ENCODE measurements around the gene MYRF. TPM values are rescaled to one million over a fixed set of nuclear protein-coding genes. Genes with fewer than 3 reads are reported as not detected.

The MYRF gene
- total RNA-seq, 1 experiment from 2014 or later = 15.3 TPM

DNA sequence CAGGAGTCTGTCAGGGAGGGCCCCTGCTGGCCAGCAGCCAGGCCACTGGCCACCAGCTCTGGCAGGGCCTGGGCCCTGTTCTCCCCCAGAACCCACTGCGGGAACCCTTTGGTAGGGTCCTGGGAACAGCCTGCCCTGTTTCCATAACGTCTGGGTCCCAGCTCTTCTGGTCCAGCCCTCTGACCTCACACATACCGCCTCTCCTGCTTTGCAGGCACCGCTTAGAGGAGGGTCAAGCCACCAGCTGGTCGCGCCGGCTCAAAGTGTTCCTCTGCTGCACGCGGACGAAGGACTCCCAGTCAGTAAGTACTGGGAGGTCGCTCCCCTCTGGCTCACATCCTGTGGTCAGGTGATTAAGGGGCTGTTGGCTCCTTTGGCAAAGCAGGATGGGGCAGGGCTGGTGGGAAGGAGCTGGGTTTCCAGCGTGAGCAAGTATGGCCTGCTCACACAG, 26.6 kb upstream of the MYRF start:
- H3K79me2 ChIP-seq (ENCODE audit: low read depth) = no peaks in the 10 kb centered on the region
- H3K4me2 ChIP-seq = no peak overlapping the region
- H3K9me2 ChIP-seq (ENCODE audit: insufficient read depth) = no peaks in the 10 kb centered on the region
- H3K9me3 ChIP-seq (ENCODE audit: insufficient read depth, low read depth) = no peaks in the 10 kb centered on the region
- intact Hi-C loops (cut with micrococcal nuclease; ENCODE audit: unreplicated experiment) = no loop called here
- peaks cover 20% of the 10 kb centered on the region for H3F3A ChIP-seq (ENCODE audit: insufficient read depth, low read depth)
- ChIA-PET CTCF (interaction anchor here (0.5 kb wide), 1 partner anchor 535 kb away, joined by 3 read pairs; no protein-coding TSS in a partner anchor), POLR2A (ENCODE audit: unreplicated experiment) (no interaction called here)
- DNase-seq = no peak
- no peak overlapping the region for H2AFZ ChIP-seq
- no TSS peak for BruUV-seq (replicated peaks)
- no peak overlapping the region for H3K27ac ChIP-seq
- TF ChIP-seq, protein P1, sequence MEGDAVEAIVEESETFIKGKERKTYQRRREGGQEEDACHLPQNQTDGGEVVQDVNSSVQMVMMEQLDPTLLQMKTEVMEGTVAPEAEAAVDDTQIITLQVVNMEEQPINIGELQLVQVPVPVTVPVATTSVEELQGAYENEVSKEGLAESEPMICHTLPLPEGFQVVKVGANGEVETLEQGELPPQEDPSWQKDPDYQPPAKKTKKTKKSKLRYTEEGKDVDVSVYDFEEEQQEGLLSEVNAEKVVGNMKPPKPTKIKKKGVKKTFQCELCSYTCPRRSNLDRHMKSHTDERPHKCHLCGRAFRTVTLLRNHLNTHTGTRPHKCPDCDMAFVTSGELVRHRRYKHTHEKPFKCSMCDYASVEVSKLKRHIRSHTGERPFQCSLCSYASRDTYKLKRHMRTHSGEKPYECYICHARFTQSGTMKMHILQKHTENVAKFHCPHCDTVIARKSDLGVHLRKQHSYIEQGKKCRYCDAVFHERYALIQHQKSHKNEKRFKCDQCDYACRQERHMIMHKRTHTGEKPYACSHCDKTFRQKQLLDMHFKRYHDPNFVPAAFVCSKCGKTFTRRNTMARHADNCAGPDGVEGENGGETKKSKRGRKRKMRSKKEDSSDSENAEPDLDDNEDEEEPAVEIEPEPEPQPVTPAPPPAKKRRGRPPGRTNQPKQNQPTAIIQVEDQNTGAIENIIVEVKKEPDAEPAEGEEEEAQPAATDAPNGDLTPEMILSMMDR (conservative IDR thresholded peaks at IDR 0.05) = no peak
- no peak for TF ChIP-seq EZH2 (IDR thresholded peaks at IDR 0.05; ENCODE audit: low read depth)
- peaks cover 38% of the 10 kb centered on the region for H3K4me1 ChIP-seq (replicated peaks; ENCODE audit: insufficient read depth)
- H3K27me3 ChIP-seq (ENCODE audit: insufficient read depth, low read depth) = no peaks in the 10 kb centered on the region
- no peaks in the 10 kb centered on the region for H4K20me1 ChIP-seq (ENCODE audit: insufficient read depth)
- no peaks in the 10 kb centered on the region for H3K36me3 ChIP-seq (ENCODE audit: low read depth)
- no peak overlapping the region for H3K4me3 ChIP-seq

DNA sequence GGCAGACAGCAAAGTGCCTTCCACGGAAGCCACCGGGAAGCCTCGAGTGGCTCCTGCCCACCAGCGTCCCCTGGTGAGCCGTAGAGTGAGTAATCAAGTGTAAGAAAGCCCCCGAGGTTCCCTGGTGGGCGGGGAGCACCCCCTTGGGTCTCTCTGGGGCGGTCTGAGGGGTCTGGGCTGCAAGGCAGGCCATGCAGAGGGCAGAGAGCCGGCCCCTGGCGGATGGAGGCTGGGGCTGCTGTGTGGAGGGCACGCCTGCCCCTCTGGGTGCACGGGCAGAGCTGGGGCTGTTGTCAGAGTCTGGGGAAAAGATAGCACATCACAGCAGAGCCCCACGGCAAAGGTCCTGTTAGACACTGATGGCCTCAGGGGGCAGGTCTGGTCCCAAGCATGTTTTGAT, 25.7 kb upstream of the MYRF start:
- no peak overlapping the region for H3K4me2 ChIP-seq
- DNase-seq = no peak
- H2AFZ ChIP-seq = no peak overlapping the region
- H3K4me3 ChIP-seq = no peak overlapping the region
- ChIA-PET CTCF (no interaction called here), POLR2A (ENCODE audit: unreplicated experiment) (no interaction called here)
- BruUV-seq (replicated peaks) = no TSS peak
- TF ChIP-seq, protein P1 (conservative IDR thresholded peaks at IDR 0.05) = no peak
- no peak for TF ChIP-seq EZH2 (IDR thresholded peaks at IDR 0.05; ENCODE audit: low read depth)
- intact Hi-C loops (cut with micrococcal nuclease; ENCODE audit: unreplicated experiment) = no loop called here
- H3K79me2 ChIP-seq (ENCODE audit: low read depth) = no peaks in the 10 kb centered on the region
- H3K36me3 ChIP-seq (ENCODE audit: low read depth) = no peaks in the 10 kb centered on the region
- peaks cover 48% of the 10 kb centered on the region for H3K4me1 ChIP-seq (replicated peaks; ENCODE audit: insufficient read depth)
- no peak overlapping the region for H3K27ac ChIP-seq
- H4K20me1 ChIP-seq (ENCODE audit: insufficient read depth) = no peaks in the 10 kb centered on the region
- H3K9me2 ChIP-seq (ENCODE audit: insufficient read depth) = no peaks in the 10 kb centered on the region
- peaks cover 25% of the 10 kb centered on the region for H3F3A ChIP-seq (ENCODE audit: insufficient read depth, low read depth)
- no peaks in the 10 kb centered on the region for H3K9me3 ChIP-seq (ENCODE audit: insufficient read depth, low read depth)
- no peaks in the 10 kb centered on the region for H3K27me3 ChIP-seq (ENCODE audit: insufficient read depth, low read depth)

DNA sequence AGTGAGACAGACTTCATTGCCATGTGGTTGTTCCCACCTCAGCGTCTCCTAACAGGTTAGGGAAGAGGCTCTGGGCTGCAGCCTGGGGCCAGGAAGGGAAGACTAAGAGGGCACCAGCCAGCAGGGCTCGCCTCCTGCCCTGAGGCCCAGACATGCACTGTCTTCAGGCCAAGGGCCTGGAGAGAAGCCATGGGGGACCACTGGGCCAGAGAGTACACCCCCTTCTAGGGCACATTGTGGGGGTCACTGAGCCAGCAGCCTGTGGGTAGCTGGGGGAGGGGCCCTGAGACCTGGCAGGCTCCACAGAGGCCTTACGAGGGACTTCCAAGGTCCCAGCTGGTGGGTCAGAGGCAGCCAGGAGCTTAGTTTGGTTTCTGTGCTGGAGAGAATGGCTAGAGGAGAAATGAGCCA, 25.0 kb upstream of the MYRF start:
- H3K9me2 ChIP-seq (ENCODE audit: insufficient read depth) = no peaks in the 10 kb centered on the region
- TF ChIP-seq, protein P1 (conservative IDR thresholded peaks at IDR 0.05) = no peak
- TF ChIP-seq EZH2 (IDR thresholded peaks at IDR 0.05; ENCODE audit: low read depth) = no peak
- intact Hi-C loops (cut with micrococcal nuclease; ENCODE audit: unreplicated experiment) = no loop called here
- no peak overlapping the region for H3K27ac ChIP-seq
- H3K4me1 ChIP-seq (replicated peaks; ENCODE audit: insufficient read depth) = peaks cover 51% of the 10 kb centered on the region
- no peaks in the 10 kb centered on the region for H3K9me3 ChIP-seq (ENCODE audit: insufficient read depth, low read depth)
- ChIA-PET CTCF (no interaction called here), POLR2A (ENCODE audit: unreplicated experiment) (no interaction called here)
- no peaks in the 10 kb centered on the region for H3K27me3 ChIP-seq (ENCODE audit: insufficient read depth, low read depth)
- H4K20me1 ChIP-seq (ENCODE audit: insufficient read depth) = no peaks in the 10 kb centered on the region
- no peak overlapping the region for H2AFZ ChIP-seq
- no peaks in the 10 kb centered on the region for H3K79me2 ChIP-seq (ENCODE audit: low read depth)
- no peak overlapping the region for H3K4me2 ChIP-seq
- H3K36me3 ChIP-seq (ENCODE audit: low read depth) = no peaks in the 10 kb centered on the region
- no peak for DNase-seq
- no TSS peak for BruUV-seq (replicated peaks)
- H3K4me3 ChIP-seq = no peak overlapping the region
- peaks cover 25% of the 10 kb centered on the region for H3F3A ChIP-seq (ENCODE audit: insufficient read depth, low read depth)

Measured in PC-9 (cell line).